PC-3 (cell line): ENCODE data around the gene PTPN21. TPM values are rescaled to one million over a fixed set of nuclear protein-coding genes. Genes with fewer than 3 reads are reported as not detected.

ENCODE experiments used
- ATAC-seq: fragments of 200-7000 bp; cut with Tn5 transposase; 2 replicates; pipeline ENCODE4 v1.9.1; 2020; ENCODE audit warnings: mild to moderate bottlenecking, moderate library complexity
- BruUV-seq: library from RNA; stranded (reverse); fragments of 400-500 nt; replicated peaks from 2 replicates; lab custom pipeline; 2021; lab: Mats Ljungman, UMichigan
- CTCF ChIA-PET: fragments of 300-600 bp; sonication (Branson Sonifier 250); formaldehyde crosslinking; loops from one replicate; lab custom pipeline; 2022; ENCODE audit warnings: antibody characterized with exemption; lab: Charles Lee
- POLR2A ChIA-PET: fragments of 300-600 bp; sonication (Branson Sonifier 250); formaldehyde crosslinking; loops from one replicate; lab custom pipeline; 2022; ENCODE audit warnings: antibody characterized with exemption; ENCODE audit not compliant: unreplicated experiment; lab: Charles Lee
- DNase-seq: peaks from one replicate; pipeline ENCODE4 v3.0.0-alpha.2; 2015
- H2AFZ ChIP-seq: fragments of 300-600 bp; sonication (generic); 2 replicates; pipeline ENCODE4 v1.6.0; 2016; ENCODE audit warnings: antibody characterized with exemption, low read length
- H3F3A ChIP-seq: fragments of 300-600 bp; sonication (generic); one replicate; pipeline ENCODE4 v1.6.0; 2017; ENCODE audit warnings: antibody characterized with exemption, low read length, control low read depth, mild to moderate bottlenecking; ENCODE audit not compliant: unreplicated experiment
- H3K27ac ChIP-seq: fragments of 300-600 bp; sonication (generic); 2 replicates; pipeline ENCODE4 v1.5.1; 2016; ENCODE audit warnings: mild to moderate bottlenecking, low read length
- H3K27me3 ChIP-seq: fragments of 300-600 bp; sonication (generic); 2 replicates; pipeline ENCODE4 v1.6.1; 2016; ENCODE audit warnings: low read length, mixed read lengths
- H3K36me3 ChIP-seq: fragments of 300-600 bp; sonication (generic); 2 replicates; pipeline ENCODE4 v1.6.1; 2016; ENCODE audit warnings: low read depth, mixed run types, low read length, mixed read lengths
- H3K4me1 ChIP-seq: fragments of 300-600 bp; sonication (generic); 2 replicates; pipeline ENCODE4 v1.5.1; 2016; ENCODE audit warnings: low read length; ENCODE audit not compliant: insufficient read depth
- H3K4me2 ChIP-seq: fragments of 300-600 bp; sonication (generic); 2 replicates; pipeline ENCODE4 v1.6.0; 2016; ENCODE audit warnings: low read length
- H3K4me3 ChIP-seq: fragments of 300-600 bp; sonication (generic); 2 replicates; pipeline ENCODE4 v1.5.1; 2016; ENCODE audit warnings: mild to moderate bottlenecking, low read length, mixed read lengths
- H3K79me2 ChIP-seq: fragments of 300-600 bp; sonication (generic); 2 replicates; pipeline ENCODE4 v1.6.1; 2017; ENCODE audit warnings: low read length, mixed read lengths
- H3K9ac ChIP-seq: fragments of 300-600 bp; sonication (generic); 2 replicates; pipeline ENCODE4 v1.6.0; 2016; ENCODE audit warnings: mild to moderate bottlenecking, low read length
- H3K9me2 ChIP-seq: fragments of 300-600 bp; sonication (generic); replicated peaks from 2 replicates; pipeline ENCODE4 v1.6.1; 2016; ENCODE audit warnings: mixed run types, low read length, mixed read lengths
- H3K9me3 ChIP-seq: fragments of 300-600 bp; sonication (generic); 2 replicates; pipeline ENCODE4 v1.6.1; 2016; ENCODE audit warnings: low read length, mixed read lengths
- H4K20me1 ChIP-seq: fragments of 300-600 bp; sonication (generic); 2 replicates; pipeline ENCODE4 v1.6.1; 2016; ENCODE audit warnings: low read length, mixed read lengths
- EZH2 ChIP-seq: fragments of 300-600 bp; sonication (generic); IDR thresholded peaks from one replicate; pipeline ENCODE4 v1.6.1; 2017; ENCODE audit warnings: antibody characterized with exemption, mild to moderate bottlenecking, low read length; ENCODE audit not compliant: unreplicated experiment
- EZH2phosphoT487 ChIP-seq: fragments of 300-600 bp; sonication (generic); IDR thresholded peaks from 2 replicates; pipeline ENCODE4 v1.6.1; 2018; ENCODE audit warnings: mild to moderate bottlenecking, antibody characterized with exemption, low read length, borderline replicate concordance
- intact Hi-C: fragments of 100-400 bp; cut with micrococcal nuclease; formaldehyde crosslinking; loops from 2 replicates; pipeline ENCODE4 v1.9.0; 2023
- total RNA-seq: library from RNA; depleted of rRNA; stranded (reverse); fragments of >200 nt; gene quantifications from 2 replicates; pipeline ENCODE4 v1.2.3, GENCODE V29; 2014
- TF ChIP-seq, protein P1 (sequence below): fragments of 300-600 bp; sonication (generic); conservative IDR thresholded peaks from 2 replicates; pipeline ENCODE4 v1.5.1; 2017; ENCODE audit warnings: antibody characterized with exemption, low read depth, mild to moderate bottlenecking, low read length

PTPN21 gene
- total RNA-seq, 1 experiment from 2014 or later, result 6.3 TPM

DNA sequence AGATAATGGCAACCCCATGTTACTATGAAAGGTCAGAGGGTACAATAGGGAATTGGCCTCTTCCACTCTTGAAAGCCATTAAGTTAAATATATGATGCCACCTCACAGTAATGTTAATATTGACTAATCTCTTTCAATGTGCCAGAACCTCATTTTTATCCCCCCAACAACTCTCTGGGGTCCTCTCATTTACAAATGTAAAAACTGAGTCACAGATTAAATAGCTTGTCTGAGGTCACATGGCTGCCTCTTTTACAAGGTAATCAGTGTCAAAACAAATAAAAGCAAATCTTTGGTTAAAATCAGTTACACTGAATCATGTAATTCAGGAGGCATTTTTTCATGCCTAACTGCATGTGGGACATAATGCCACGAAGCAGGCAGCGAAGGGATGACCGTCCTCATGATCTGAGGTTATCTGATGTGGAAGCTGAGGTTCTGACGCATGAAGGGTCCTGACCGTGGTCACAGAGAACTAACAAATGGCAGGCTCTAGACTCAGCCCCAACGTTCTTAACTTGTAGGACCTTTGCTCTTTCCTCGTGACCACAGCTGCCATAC, 78.5 kb downstream of the PTPN21 start:
- no peaks in the 10 kb centered on the region for H3K27me3 ChIP-seq
- POLR2A ChIA-PET, result no interaction called here
- DNase-seq, result peak; percentile 45
- TF ChIP-seq, protein P1, sequence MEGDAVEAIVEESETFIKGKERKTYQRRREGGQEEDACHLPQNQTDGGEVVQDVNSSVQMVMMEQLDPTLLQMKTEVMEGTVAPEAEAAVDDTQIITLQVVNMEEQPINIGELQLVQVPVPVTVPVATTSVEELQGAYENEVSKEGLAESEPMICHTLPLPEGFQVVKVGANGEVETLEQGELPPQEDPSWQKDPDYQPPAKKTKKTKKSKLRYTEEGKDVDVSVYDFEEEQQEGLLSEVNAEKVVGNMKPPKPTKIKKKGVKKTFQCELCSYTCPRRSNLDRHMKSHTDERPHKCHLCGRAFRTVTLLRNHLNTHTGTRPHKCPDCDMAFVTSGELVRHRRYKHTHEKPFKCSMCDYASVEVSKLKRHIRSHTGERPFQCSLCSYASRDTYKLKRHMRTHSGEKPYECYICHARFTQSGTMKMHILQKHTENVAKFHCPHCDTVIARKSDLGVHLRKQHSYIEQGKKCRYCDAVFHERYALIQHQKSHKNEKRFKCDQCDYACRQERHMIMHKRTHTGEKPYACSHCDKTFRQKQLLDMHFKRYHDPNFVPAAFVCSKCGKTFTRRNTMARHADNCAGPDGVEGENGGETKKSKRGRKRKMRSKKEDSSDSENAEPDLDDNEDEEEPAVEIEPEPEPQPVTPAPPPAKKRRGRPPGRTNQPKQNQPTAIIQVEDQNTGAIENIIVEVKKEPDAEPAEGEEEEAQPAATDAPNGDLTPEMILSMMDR, result no peak
- TF ChIP-seq EZH2, result no peak
- no peak for TF ChIP-seq EZH2phosphoT487
- 0 out of 2 replicates have a peak overlapping the region, but pooled peaks have one; percentile 3 for H3K27ac ChIP-seq
- H3K9me2 ChIP-seq, result no peaks in the 10 kb centered on the region
- H3K4me2 ChIP-seq, result no peak overlapping the region
- no TSS peak for BruUV-seq
- H3K4me3 ChIP-seq, result no peak overlapping the region
- ATAC-seq, result peak; percentile 65
- CTCF ChIA-PET, result interaction anchor here (0.8 kb wide), 1 partner anchor 287 kb away, joined by 4 read pairs; no protein-coding TSS in a partner anchor
- no peaks in the 10 kb centered on the region for H3K9me3 ChIP-seq
- no peak overlapping the region for H2AFZ ChIP-seq
- no peaks in the 10 kb centered on the region for H3F3A ChIP-seq
- H4K20me1 ChIP-seq, result no peaks in the 10 kb centered on the region
- no peak overlapping the region for H3K9ac ChIP-seq
- H3K36me3 ChIP-seq, result 0 out of 2 replicates have a peak, but pooled peaks cover 5% of the 10 kb centered on the region
- no peaks in the 10 kb centered on the region for H3K79me2 ChIP-seq
- intact Hi-C loops, result no loop called here
- H3K4me1 ChIP-seq, result peaks cover 12% of the 10 kb centered on the region

DNA sequence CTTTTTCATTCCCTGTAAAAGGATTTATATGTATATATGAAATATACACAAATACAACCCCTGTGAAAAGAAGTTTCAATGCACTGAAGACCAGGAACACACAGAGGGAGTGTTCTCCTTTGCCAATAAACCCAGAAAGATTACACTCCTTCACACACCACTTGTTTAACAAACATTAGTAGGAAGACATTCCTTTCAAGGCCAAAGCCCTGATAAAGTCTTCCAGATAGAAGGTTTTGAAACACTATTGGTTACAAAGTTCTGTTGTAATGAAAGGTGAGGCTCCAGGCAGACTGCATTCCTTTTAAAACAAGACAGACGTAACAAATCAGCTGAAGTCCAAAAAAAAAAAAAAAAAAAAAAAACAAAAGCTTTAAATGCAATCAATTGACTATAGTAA, 81.0 kb downstream of the PTPN21 start:
- H3K4me2 ChIP-seq, result no peak overlapping the region
- TF ChIP-seq EZH2, result no peak
- TF ChIP-seq, protein P1, result no peak
- no peak for TF ChIP-seq EZH2phosphoT487
- peaks cover 16% of the 10 kb centered on the region for H3K4me1 ChIP-seq
- no peaks in the 10 kb centered on the region for H3K27me3 ChIP-seq
- ChIA-PET POLR2A (no interaction called here), CTCF (no interaction called here)
- no peak overlapping the region for H3K9ac ChIP-seq
- H3K4me3 ChIP-seq, result no peak overlapping the region
- ATAC-seq (no peak), DNase-seq (no peak)
- no peaks in the 10 kb centered on the region for H3K79me2 ChIP-seq
- H3K27ac ChIP-seq, result no peak overlapping the region
- no TSS peak for BruUV-seq
- H3K36me3 ChIP-seq, result no peaks in the 10 kb centered on the region
- no peaks in the 10 kb centered on the region for H3F3A ChIP-seq
- no peak overlapping the region for H2AFZ ChIP-seq
- no peaks in the 10 kb centered on the region for H4K20me1 ChIP-seq
- H3K9me2 ChIP-seq, result no peaks in the 10 kb centered on the region
- no peaks in the 10 kb centered on the region for H3K9me3 ChIP-seq
- intact Hi-C loops, result no loop called here
